ENCODE results near the gene SEL1L3.

DNA sequence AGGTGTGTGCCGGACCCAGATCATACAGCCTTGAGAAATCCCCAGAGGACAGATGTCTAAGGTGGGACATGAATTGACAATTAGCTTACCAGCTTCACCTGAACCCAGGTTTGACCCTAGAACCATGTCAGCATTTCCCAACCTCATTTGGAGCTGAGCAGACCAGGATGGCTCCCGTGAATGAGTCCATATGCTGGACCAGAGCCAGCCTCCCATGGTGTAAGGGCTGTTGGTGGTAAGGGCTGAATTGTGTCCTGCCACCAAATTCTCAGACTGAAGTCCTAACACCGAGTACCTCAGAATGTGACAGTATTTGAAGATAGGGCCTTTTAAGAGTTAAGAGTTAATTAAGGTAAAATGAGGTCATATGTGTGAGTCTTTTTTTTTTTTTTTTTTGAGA lies 118.8 kb downstream of the SEL1L3 start:
- TF ChIP-seq, protein P1, sequence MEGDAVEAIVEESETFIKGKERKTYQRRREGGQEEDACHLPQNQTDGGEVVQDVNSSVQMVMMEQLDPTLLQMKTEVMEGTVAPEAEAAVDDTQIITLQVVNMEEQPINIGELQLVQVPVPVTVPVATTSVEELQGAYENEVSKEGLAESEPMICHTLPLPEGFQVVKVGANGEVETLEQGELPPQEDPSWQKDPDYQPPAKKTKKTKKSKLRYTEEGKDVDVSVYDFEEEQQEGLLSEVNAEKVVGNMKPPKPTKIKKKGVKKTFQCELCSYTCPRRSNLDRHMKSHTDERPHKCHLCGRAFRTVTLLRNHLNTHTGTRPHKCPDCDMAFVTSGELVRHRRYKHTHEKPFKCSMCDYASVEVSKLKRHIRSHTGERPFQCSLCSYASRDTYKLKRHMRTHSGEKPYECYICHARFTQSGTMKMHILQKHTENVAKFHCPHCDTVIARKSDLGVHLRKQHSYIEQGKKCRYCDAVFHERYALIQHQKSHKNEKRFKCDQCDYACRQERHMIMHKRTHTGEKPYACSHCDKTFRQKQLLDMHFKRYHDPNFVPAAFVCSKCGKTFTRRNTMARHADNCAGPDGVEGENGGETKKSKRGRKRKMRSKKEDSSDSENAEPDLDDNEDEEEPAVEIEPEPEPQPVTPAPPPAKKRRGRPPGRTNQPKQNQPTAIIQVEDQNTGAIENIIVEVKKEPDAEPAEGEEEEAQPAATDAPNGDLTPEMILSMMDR (IDR thresholded peaks at IDR 0.05) = no peak
- no peak for TF ChIP-seq ZFX (IDR thresholded peaks at IDR 0.05; ENCODE audit: borderline replicate concordance)
